ENCODE results near the gene FSTL3. TPM values are rescaled to one million over a fixed set of nuclear protein-coding genes. Genes with fewer than 3 reads are reported as not detected.

FSTL3 gene
- total and polyA plus RNA-seq, 2 of the 13 experiments (the other 11 are each of a cell fraction or from before 2014, with no cell fraction given) = 13.5 to 15.6 TPM

GRCh38 chr19:708154-709143, 32.3 kb downstream of the FSTL3 start, which contains the start of gene PALM (continued):
- TF ChIP-seq CEBPZ (IDR thresholded peaks at IDR 0.05; ENCODE audit: low read length) = no peak
- TF ChIP-seq ZNF816 (CRISPR knock-in tag; IDR thresholded peaks at IDR 0.05; ENCODE audit: borderline replicate concordance) = peak; percentile 37; the same call in 1 of the 2 replicates
- TF ChIP-seq ZNF598 (CRISPR knock-in tag; IDR thresholded peaks at IDR 0.05; ENCODE audit: borderline replicate concordance) = no peak
- TF ChIP-seq DNMT3B (CRISPR knock-in tag; conservative IDR thresholded peaks at IDR 0.05) = no peak
- TF ChIP-seq KDM2A (CRISPR knock-in tag; IDR thresholded peaks at IDR 0.05; ENCODE audit: borderline replicate concordance, low read depth) = peak; percentile 42; the same call in 1 of the 2 replicates
- peak; percentile 51; the same call in 1 of the 2 replicates for TF ChIP-seq ZNF350 (CRISPR knock-in tag; IDR thresholded peaks at IDR 0.05; ENCODE audit: borderline replicate concordance, low read depth)
- TF ChIP-seq YEATS4 (CRISPR knock-in tag; IDR thresholded peaks at IDR 0.05; ENCODE audit: borderline replicate concordance) = 0 out of 2 replicates have a peak, but pooled peaks have one; percentile 35
- TF ChIP-seq ZFY (CRISPR knock-in tag; IDR thresholded peaks at IDR 0.05) = peak; percentile 56
- TF ChIP-seq SKI (IDR thresholded peaks at IDR 0.05; ENCODE audit: partially characterized antibody) = no peak
- no peak for TF ChIP-seq FOSL1 (CRISPR knock-in tag; IDR thresholded peaks at IDR 0.05; ENCODE audit: borderline replicate concordance)
- peak; percentile 13; the same call in 1 of the 2 replicates for TF ChIP-seq NRL (CRISPR knock-in tag; IDR thresholded peaks at IDR 0.05; ENCODE audit: borderline replicate concordance)
- TF ChIP-seq, protein P1, sequence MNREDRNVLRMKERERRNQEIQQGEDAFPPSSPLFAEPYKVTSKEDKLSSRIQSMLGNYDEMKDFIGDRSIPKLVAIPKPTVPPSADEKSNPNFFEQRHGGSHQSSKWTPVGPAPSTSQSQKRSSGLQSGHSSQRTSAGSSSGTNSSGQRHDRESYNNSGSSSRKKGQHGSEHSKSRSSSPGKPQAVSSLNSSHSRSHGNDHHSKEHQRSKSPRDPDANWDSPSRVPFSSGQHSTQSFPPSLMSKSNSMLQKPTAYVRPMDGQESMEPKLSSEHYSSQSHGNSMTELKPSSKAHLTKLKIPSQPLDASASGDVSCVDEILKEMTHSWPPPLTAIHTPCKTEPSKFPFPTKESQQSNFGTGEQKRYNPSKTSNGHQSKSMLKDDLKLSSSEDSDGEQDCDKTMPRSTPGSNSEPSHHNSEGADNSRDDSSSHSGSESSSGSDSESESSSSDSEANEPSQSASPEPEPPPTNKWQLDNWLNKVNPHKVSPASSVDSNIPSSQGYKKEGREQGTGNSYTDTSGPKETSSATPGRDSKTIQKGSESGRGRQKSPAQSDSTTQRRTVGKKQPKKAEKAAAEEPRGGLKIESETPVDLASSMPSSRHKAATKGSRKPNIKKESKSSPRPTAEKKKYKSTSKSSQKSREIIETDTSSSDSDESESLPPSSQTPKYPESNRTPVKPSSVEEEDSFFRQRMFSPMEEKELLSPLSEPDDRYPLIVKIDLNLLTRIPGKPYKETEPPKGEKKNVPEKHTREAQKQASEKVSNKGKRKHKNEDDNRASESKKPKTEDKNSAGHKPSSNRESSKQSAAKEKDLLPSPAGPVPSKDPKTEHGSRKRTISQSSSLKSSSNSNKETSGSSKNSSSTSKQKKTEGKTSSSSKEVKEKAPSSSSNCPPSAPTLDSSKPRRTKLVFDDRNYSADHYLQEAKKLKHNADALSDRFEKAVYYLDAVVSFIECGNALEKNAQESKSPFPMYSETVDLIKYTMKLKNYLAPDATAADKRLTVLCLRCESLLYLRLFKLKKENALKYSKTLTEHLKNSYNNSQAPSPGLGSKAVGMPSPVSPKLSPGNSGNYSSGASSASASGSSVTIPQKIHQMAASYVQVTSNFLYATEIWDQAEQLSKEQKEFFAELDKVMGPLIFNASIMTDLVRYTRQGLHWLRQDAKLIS (CRISPR knock-in tag; IDR thresholded peaks at IDR 0.05) = no peak
- TF ChIP-seq, protein P2, sequence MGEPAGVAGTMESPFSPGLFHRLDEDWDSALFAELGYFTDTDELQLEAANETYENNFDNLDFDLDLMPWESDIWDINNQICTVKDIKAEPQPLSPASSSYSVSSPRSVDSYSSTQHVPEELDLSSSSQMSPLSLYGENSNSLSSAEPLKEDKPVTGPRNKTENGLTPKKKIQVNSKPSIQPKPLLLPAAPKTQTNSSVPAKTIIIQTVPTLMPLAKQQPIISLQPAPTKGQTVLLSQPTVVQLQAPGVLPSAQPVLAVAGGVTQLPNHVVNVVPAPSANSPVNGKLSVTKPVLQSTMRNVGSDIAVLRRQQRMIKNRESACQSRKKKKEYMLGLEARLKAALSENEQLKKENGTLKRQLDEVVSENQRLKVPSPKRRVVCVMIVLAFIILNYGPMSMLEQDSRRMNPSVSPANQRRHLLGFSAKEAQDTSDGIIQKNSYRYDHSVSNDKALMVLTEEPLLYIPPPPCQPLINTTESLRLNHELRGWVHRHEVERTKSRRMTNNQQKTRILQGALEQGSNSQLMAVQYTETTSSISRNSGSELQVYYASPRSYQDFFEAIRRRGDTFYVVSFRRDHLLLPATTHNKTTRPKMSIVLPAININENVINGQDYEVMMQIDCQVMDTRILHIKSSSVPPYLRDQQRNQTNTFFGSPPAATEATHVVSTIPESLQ (CRISPR knock-in tag; conservative IDR thresholded peaks at IDR 0.05) = no peak
- no peak for TF ChIP-seq ZNF17 (CRISPR knock-in tag; IDR thresholded peaks at IDR 0.05)
- TF ChIP-seq CCDC6 (CRISPR knock-in tag; IDR thresholded peaks at IDR 0.05) = no peak
- TF ChIP-seq ZNF891 (CRISPR knock-in tag; IDR thresholded peaks at IDR 0.05) = no peak

Data from HepG2 (cell line).